Hepatocyte (in vitro differentiated cells): ENCODE measurements around the gene EIF3I. TPM values are rescaled to one million over a fixed set of nuclear protein-coding genes. Genes with fewer than 3 reads are reported as not detected.

ENCODE experiments used
- DNase-seq: peaks from one replicate; pipeline ENCODE4 v3.0.0-alpha.2; 2016; ENCODE audit warnings: low spot score
- H2AFZ ChIP-seq: fragments of 200-600 bp; sonication (generic); 2 replicates; pipeline ENCODE4 v1.6.0; 2016; ENCODE audit warnings: antibody characterized with exemption, mild to moderate bottlenecking
- H3K27ac ChIP-seq: fragments of 200-600 bp; sonication (generic); 2 replicates; pipeline ENCODE4 v1.5.1; 2016; ENCODE audit warnings: mild to moderate bottlenecking
- H3K27me3 ChIP-seq: fragments of 200-600 bp; sonication (generic); 2 replicates; pipeline ENCODE4 v1.6.1; 2016
- H3K36me3 ChIP-seq: fragments of 200-600 bp; sonication (generic); replicated peaks from 2 replicates; pipeline ENCODE4 v1.5.1; 2016; ENCODE audit warnings: low read depth; ENCODE audit not compliant: insufficient read depth
- H3K4me1 ChIP-seq: fragments of 200-600 bp; sonication (generic); 2 replicates; pipeline ENCODE4 v1.5.1; 2016; ENCODE audit warnings: mild to moderate bottlenecking, moderate library complexity; ENCODE audit not compliant: insufficient read depth
- H3K4me2 ChIP-seq: fragments of 200-600 bp; sonication (generic); 2 replicates; pipeline ENCODE4 v1.6.0; 2016
- H3K4me3 ChIP-seq: fragments of 200-600 bp; sonication (generic); 2 replicates; pipeline ENCODE4 v1.5.1; 2016; ENCODE audit warnings: mild to moderate bottlenecking
- H3K79me2 ChIP-seq: fragments of 200-600 bp; sonication (generic); 2 replicates; pipeline ENCODE4 v1.6.0; 2017; ENCODE audit warnings: mild to moderate bottlenecking
- H3K9me2 ChIP-seq: fragments of 200-600 bp; sonication (generic); replicated peaks from 2 replicates; pipeline ENCODE4 v1.6.0; 2017; ENCODE audit warnings: mild to moderate bottlenecking; ENCODE audit not compliant: insufficient read depth
- H3K9me3 ChIP-seq: fragments of 200-600 bp; sonication (generic); 2 replicates; pipeline ENCODE4 v1.5.1; 2016; ENCODE audit warnings: low read depth, mild to moderate bottlenecking
- H4K20me1 ChIP-seq: fragments of 200-600 bp; sonication (generic); 2 replicates; pipeline ENCODE4 v1.6.0; 2016; ENCODE audit warnings: mild to moderate bottlenecking; ENCODE audit not compliant: insufficient read depth, poor library complexity, severe bottlenecking
- EZH2 ChIP-seq: fragments of 200-600 bp; sonication (generic); IDR thresholded peaks from 2 replicates; pipeline ENCODE4 v1.6.1; 2016; ENCODE audit warnings: antibody characterized with exemption, mild to moderate bottlenecking, borderline replicate concordance
- EZH2phosphoT487 ChIP-seq: fragments of 200-600 bp; sonication (generic); IDR thresholded peaks from one replicate; pipeline ENCODE4 v1.6.1; 2018; ENCODE audit warnings: antibody characterized with exemption, mild to moderate bottlenecking, low read depth, moderate library complexity; ENCODE audit not compliant: unreplicated experiment, severe bottlenecking
- WGBS: methylation state at CpG from one replicate; pipeline ENCODE4 v1.1.6; 2016; ENCODE audit warnings: low lambda C conversion rate; ENCODE audit errors: missing lambda C conversion rate; 5-methylcytosine and 5-hydroxymethylcytosine counted together
- polyA plus RNA-seq: library from polyadenylated mRNA; unstranded; fragments of >200 nt; fragmentation: Nextera tagmentation; extraction: Ambion mirVana; gene quantifications from 2 replicates; pipeline ENCODE4 v1.2.1, GENCODE V29; 2016
- total RNA-seq: library from RNA; depleted of rRNA; stranded (reverse); fragments of >200 nt; gene quantifications from 2 replicates; pipeline ENCODE4 v1.2.3, GENCODE V29; 2014
- TF ChIP-seq, protein P1 (sequence below): fragments of 200-600 bp; sonication (generic); IDR thresholded peaks from 2 replicates; pipeline ENCODE4 v1.5.1; 2016; ENCODE audit warnings: antibody characterized with exemption, mild to moderate bottlenecking; ENCODE audit not compliant: poor library complexity

EIF3I gene
- total and polyA plus RNA-seq, 2 experiments from 2014 or later = 177 to 227 TPM

GRCh38 chr1:32242341-32242851 lies 20.2 kb downstream of the EIF3I start:
- Histone ChIP-seq H3K27ac (no peak overlapping the region), H3K9me3 (no peaks in the 10 kb centered on the region), H3K36me3 (no peaks in the 10 kb centered on the region), H3K27me3 (no peaks in the 10 kb centered on the region), H4K20me1 (no peaks in the 10 kb centered on the region), H3K4me1 (peaks cover 4% of the 10 kb centered on the region), H3K9me2 (no peaks in the 10 kb centered on the region), H3K4me3 (no peak overlapping the region), H2AFZ (no peak overlapping the region), H3K4me2 (peak overlapping the region; percentile 24), H3K79me2 (peaks cover 2% of the 10 kb centered on the region)
- 46% methylated on average over 7 of the region's 7 CpGs for WGBS
- DNase-seq = no peak
- TF ChIP-seq EZH2 = no peak
- TF ChIP-seq, protein P1, sequence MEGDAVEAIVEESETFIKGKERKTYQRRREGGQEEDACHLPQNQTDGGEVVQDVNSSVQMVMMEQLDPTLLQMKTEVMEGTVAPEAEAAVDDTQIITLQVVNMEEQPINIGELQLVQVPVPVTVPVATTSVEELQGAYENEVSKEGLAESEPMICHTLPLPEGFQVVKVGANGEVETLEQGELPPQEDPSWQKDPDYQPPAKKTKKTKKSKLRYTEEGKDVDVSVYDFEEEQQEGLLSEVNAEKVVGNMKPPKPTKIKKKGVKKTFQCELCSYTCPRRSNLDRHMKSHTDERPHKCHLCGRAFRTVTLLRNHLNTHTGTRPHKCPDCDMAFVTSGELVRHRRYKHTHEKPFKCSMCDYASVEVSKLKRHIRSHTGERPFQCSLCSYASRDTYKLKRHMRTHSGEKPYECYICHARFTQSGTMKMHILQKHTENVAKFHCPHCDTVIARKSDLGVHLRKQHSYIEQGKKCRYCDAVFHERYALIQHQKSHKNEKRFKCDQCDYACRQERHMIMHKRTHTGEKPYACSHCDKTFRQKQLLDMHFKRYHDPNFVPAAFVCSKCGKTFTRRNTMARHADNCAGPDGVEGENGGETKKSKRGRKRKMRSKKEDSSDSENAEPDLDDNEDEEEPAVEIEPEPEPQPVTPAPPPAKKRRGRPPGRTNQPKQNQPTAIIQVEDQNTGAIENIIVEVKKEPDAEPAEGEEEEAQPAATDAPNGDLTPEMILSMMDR = no peak
- no peak for TF ChIP-seq EZH2phosphoT487

- 91% methylated on average over 3 of the region's 3 CpGs for WGBS
- Histone ChIP-seq H3K9me3 (no peaks in the 10 kb centered on the region), H3K36me3 (no peaks in the 10 kb centered on the region), H3K4me2 (no peak within 1 kb of the TSS), H3K79me2 (peaks cover under 1% of the 10 kb centered on the region), H2AFZ (no peak within 1 kb of the TSS), H3K9me2 (no peaks in the 10 kb centered on the region), H4K20me1 (no peaks in the 10 kb centered on the region), H3K4me1 (peaks cover 5% of the 10 kb centered on the region), H3K27me3 (no peaks in the 10 kb centered on the region), H3K27ac (no peak within 1 kb of the TSS), H3K4me3 (no peak within 1 kb of the TSS)
- no peak for DNase-seq
- TF ChIP-seq, protein P1 = no peak
- TF ChIP-seq EZH2 = no peak
- no peak for TF ChIP-seq EZH2phosphoT487
Measured at GRCh38 chr1:32246888-32247273, 24.7 kb downstream of the EIF3I start, which contains the start of gene FAM167B. Gene FAM167B (plus strand): TSS chr1:32247222. CDS start chr1:32247422, 200 bp downstream.

DNA sequence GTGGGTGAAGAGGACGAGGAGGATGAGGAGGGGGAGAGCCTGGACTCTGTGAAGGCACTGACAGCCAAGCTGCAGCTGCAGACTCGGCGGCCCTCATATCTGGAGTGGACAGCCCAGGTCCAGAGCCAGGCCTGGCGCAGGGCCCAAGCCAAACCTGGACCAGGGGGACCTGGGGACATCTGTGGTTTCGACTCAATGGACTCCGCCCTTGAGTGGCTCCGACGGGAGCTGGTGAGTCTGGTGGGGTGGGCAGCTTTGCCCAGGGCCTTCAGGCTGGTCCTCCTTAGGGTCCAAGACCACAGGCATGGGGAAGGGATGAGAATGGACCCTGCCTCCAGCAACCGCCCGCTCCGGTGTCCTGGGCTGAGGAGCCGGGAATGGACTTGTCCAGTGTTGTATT lies 25.2 kb downstream of the EIF3I start:
- no peaks in the 10 kb centered on the region for H3K9me3 ChIP-seq
- TF ChIP-seq EZH2phosphoT487 (no peak), EZH2 (no peak)
- TF ChIP-seq, protein P1 = no peak
- H3K4me3 ChIP-seq = no peak overlapping the region
- peaks cover 4% of the 10 kb centered on the region for H3K4me1 ChIP-seq
- no peak for DNase-seq
- no peaks in the 10 kb centered on the region for H4K20me1 ChIP-seq
- no peaks in the 10 kb centered on the region for H3K27me3 ChIP-seq
- no peaks in the 10 kb centered on the region for H3K36me3 ChIP-seq
- H3K27ac ChIP-seq = no peak overlapping the region
- H3K79me2 ChIP-seq = no peaks in the 10 kb centered on the region
- H3K9me2 ChIP-seq = no peaks in the 10 kb centered on the region
- no peak overlapping the region for H3K4me2 ChIP-seq
- 89% methylated on average over 12 of the region's 12 CpGs for WGBS
- H2AFZ ChIP-seq = no peak overlapping the region
